ENCODE data around the gene JAKMIP1. TPM values are rescaled to one million over a fixed set of nuclear protein-coding genes. Genes with fewer than 3 reads are reported as not detected.

Gene JAKMIP1
- total RNA-seq, 1 donor from 2014 or later: 0.89 TPM

DNA sequence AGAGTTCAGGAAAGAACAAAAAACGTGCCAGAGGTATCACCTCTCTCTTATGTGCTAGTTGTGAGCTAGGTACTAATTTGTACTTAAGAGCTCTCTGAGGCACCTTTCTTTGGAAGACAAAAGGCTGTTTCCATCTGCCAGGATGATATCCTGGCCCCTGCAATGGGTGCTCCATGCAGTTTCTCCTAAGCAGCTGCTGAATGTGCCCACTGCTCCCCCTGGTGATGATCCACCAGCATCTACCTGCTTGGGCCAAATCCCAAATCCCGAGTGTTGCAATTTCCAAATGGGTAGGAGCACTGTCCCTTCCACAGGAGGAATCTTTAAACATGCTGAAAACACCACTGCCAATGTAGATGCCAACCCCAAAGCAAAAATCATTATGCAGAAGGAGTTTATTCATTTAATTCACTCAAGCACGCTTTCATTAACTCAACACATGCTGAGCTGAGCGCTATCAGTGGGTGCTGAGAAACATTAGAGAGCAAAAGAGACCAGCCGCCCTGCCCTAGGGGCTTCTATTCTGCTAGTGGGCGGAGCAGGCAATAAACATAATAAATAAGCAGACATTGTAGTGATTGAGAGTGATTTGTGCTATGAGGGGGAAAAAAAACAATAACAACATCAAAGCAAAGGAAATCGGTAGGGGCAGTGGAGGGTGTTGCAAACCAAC lies 112.5 kb downstream of the JAKMIP1 start:
- no peak overlapping the region for H3K27ac Mint-ChIP-seq
- no peak for DNase-seq (ENCODE audit: low spot score, unreplicated experiment)
- H3K4me1 Mint-ChIP-seq (ENCODE audit: low read depth): no peaks in the 10 kb centered on the region
- H3K4me3 Mint-ChIP-seq (ENCODE audit: low read depth): no peak overlapping the region
- H3K9me3 Mint-ChIP-seq (ENCODE audit: low read depth): no peaks in the 10 kb centered on the region
- TF ChIP-seq, protein P1, sequence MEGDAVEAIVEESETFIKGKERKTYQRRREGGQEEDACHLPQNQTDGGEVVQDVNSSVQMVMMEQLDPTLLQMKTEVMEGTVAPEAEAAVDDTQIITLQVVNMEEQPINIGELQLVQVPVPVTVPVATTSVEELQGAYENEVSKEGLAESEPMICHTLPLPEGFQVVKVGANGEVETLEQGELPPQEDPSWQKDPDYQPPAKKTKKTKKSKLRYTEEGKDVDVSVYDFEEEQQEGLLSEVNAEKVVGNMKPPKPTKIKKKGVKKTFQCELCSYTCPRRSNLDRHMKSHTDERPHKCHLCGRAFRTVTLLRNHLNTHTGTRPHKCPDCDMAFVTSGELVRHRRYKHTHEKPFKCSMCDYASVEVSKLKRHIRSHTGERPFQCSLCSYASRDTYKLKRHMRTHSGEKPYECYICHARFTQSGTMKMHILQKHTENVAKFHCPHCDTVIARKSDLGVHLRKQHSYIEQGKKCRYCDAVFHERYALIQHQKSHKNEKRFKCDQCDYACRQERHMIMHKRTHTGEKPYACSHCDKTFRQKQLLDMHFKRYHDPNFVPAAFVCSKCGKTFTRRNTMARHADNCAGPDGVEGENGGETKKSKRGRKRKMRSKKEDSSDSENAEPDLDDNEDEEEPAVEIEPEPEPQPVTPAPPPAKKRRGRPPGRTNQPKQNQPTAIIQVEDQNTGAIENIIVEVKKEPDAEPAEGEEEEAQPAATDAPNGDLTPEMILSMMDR (IDR thresholded peaks at IDR 0.05; ENCODE audit: unreplicated experiment): peak; percentile 72
- H3K27me3 Mint-ChIP-seq: peaks cover 23% of the 10 kb centered on the region
- H3K36me3 Mint-ChIP-seq (ENCODE audit: insufficient read depth): peaks cover 2% of the 10 kb centered on the region

DNA sequence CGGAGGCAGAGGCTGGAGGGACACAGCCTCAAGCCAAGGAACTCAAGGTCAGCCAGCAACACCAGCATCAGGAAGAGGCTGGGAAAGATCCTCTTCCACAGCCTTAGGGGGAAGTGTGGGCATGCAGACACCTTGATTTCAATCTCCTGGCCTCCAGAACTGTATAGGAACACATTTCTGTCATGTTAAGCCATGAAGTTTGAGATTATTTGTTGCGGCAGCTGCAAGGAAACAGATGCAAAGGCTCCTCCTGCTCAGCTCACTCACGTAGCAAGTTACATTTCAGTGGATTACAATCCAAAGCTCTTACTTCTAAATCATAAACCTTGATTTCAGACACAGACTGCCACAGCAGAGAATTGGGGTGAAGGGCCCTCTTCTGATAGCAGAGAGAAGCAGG lies 113.5 kb downstream of the JAKMIP1 start:
- H3K4me3 Mint-ChIP-seq (ENCODE audit: low read depth): no peak overlapping the region
- TF ChIP-seq, protein P1 (IDR thresholded peaks at IDR 0.05; ENCODE audit: unreplicated experiment): no peak
- H3K36me3 Mint-ChIP-seq (ENCODE audit: insufficient read depth): peaks cover 2% of the 10 kb centered on the region
- no peaks in the 10 kb centered on the region for H3K4me1 Mint-ChIP-seq (ENCODE audit: low read depth)
- H3K27me3 Mint-ChIP-seq: peaks cover 20% of the 10 kb centered on the region
- no peaks in the 10 kb centered on the region for H3K9me3 Mint-ChIP-seq (ENCODE audit: low read depth)
- no peak overlapping the region for H3K27ac Mint-ChIP-seq
- no peak for DNase-seq (ENCODE audit: low spot score, unreplicated experiment)

DNA sequence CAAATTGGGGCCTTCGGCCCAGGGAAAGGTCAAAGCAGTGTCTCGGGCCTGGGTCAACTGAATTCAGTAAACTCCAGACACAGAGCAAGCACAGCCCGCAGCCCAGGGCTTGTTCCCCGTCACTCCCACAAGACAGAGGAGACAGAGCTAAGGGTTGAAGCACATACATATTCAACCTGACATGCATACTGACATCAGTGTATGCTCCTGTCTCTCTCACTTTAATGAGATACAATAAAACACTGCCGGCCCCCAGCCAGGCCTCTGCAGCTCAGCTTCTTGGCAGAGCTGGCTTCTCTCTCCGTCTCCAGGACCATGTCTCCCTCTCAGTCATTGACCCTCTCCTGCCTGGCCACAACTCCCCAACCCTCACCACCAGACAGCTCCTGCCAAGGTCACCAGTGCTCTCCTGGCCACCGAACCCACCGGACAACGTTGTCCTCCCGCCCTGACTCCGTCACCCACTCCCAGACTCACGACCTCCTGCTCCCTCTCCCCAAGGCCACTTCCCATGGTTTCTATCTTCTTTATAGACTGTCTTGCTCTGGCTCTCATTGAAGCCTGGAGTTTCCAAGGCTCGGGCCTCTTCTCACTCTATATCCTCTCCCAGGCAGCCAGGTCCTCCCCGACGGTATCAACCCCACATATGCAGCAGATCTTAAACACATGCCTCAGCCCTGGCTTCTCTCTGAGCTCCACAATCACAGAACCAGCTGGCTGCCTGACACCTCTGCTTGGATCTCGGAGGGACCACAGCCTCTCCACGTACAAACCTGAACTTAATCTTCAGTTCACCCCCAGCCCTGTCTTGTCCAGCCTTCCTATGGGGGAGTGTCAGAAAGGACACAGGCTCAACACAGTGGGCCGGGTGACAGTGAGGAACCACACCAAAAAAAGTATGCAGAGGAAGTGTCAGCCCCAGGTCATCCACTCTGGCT lies 114.4 kb downstream of the JAKMIP1 start:
- Mint-ChIP-seq H3K4me3 (ENCODE audit: low read depth) (no peak overlapping the region), H3K27ac (no peak overlapping the region), H3K9me3 (ENCODE audit: low read depth) (no peaks in the 10 kb centered on the region), H3K27me3 (peaks cover 15% of the 10 kb centered on the region), H3K4me1 (ENCODE audit: low read depth) (no peaks in the 10 kb centered on the region), H3K36me3 (ENCODE audit: insufficient read depth) (peaks cover 2% of the 10 kb centered on the region)
- no peak for DNase-seq (ENCODE audit: low spot score, unreplicated experiment)
- TF ChIP-seq, protein P1 (IDR thresholded peaks at IDR 0.05; ENCODE audit: unreplicated experiment): no peak

DNA sequence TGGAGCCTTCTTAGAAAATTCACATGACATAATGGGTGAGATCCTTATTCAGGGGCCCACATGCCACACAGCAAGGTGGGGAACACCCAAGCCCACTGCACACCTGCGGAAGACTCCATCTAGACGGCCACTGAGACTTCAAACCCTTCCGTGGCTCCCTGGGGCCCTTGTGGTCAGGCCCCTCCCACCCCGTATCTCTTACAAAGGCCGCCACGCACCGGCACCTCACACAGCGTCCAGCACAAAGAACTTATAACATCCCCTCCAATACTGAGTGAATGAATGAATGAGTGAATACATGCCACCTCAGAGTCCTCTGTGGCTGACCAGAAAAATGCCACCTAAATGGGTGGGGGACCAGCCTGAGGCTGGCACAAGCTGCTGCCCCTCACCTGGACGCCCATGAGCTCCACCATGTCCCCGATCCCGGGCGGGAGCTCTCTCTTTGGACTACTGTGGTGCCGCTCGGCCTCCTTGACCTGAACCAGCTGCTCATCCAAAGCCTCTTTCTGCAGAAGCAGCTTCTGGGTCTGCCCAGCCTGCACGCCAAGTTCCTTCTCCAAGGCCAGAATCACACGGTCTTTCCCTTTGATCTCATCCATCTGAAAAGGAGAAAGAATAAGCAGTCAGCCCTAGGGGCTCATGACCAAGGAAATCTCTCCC lies 115.2 kb downstream of the JAKMIP1 start:
- Mint-ChIP-seq H3K27me3 (peaks cover 15% of the 10 kb centered on the region), H3K4me3 (ENCODE audit: low read depth) (no peak overlapping the region), H3K36me3 (ENCODE audit: insufficient read depth) (peaks cover 2% of the 10 kb centered on the region), H3K9me3 (ENCODE audit: low read depth) (no peaks in the 10 kb centered on the region), H3K4me1 (ENCODE audit: low read depth) (no peaks in the 10 kb centered on the region), H3K27ac (no peak overlapping the region)
- no peak for DNase-seq (ENCODE audit: low spot score, unreplicated experiment)
- TF ChIP-seq, protein P1 (IDR thresholded peaks at IDR 0.05; ENCODE audit: unreplicated experiment): no peak

DNA sequence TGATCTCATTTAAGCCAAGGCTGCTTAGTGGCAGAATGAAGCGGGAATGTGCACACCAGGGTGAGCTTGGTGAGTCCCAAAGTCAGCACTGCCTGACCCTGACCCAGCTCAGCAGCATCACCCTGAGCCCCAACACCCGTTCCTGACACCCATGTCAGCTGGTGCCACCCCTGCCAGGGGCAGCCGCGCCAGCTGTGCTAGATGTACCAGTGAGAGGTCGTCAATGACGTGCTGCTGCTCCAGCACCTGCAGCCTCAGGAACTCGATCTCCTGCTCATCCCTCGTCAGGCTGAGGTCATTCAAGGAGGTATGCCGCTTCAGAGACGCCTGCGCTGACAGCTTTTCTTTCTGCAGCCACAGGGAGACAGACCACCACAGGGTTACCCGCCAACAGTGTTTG lies 120.4 kb downstream of the JAKMIP1 start:
- no peaks in the 10 kb centered on the region for H3K9me3 Mint-ChIP-seq (ENCODE audit: low read depth)
- H3K27ac Mint-ChIP-seq: peak overlapping the region; percentile 59
- TF ChIP-seq, protein P1 (IDR thresholded peaks at IDR 0.05; ENCODE audit: unreplicated experiment): no peak
- no peak for DNase-seq (ENCODE audit: low spot score, unreplicated experiment)
- H3K4me3 Mint-ChIP-seq (ENCODE audit: low read depth): no peak overlapping the region
- H3K36me3 Mint-ChIP-seq (ENCODE audit: insufficient read depth): no peaks in the 10 kb centered on the region
- H3K4me1 Mint-ChIP-seq (ENCODE audit: low read depth): no peaks in the 10 kb centered on the region
- H3K27me3 Mint-ChIP-seq: no peaks in the 10 kb centered on the region

Data from progenitor cell of endocrine pancreas (in vitro differentiated cells).